Measurements from ENCODE around the gene MTHFD2. TPM values are rescaled to one million over a fixed set of nuclear protein-coding genes. Genes with fewer than 3 reads are reported as not detected.

Gene MTHFD2
- total and polyA plus RNA-seq, 7 donors: 12.7 to 59.4 (median 26.2) TPM

DNA sequence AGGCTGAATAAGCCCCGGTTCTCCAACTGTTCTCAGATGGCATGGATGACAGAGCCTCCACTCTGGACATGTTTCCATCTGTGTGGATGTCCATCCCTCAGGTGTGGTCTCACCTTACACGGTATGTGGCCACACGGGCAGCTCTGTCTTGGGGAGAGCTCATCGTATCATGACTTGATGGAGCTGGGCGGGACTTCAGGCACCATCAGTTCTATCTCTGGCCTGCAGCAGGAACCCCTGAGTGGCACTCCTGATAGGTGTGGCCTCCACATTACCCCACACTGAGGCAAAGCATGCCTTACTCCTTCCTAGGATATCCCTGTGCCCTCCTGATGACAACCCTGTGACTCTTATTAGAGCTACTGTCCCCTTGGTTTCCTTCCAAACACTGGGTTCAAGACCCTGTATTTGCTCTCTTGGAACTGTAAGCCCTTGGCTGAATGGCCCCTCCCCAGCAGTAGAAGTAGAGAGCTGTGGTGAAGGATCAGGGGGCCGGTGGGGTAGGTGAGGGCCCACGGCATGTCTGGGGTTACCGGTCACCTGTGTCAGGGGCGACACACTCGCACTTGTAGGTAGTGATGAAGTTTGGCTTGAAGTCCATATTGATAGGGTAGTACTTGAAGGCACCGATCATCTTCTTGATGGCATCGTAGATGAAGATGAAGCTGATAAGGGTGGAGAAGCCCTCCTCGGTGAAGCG lies 48.2 kb downstream of the MTHFD2 start:
- Histone ChIP-seq H3K27ac (no peak overlapping the region), H3K4me1 (no peaks in the 10 kb centered on the region), H3K27me3 (no peaks in the 10 kb centered on the region), H3K9me3 (no peaks in the 10 kb centered on the region), H3K4me3 (no peak overlapping the region), H3K36me3 (no peaks in the 10 kb centered on the region)
- no peak for TF ChIP-seq POLR2AphosphoS5 (IDR thresholded peaks at IDR 0.05)
- TF ChIP-seq, protein P1, sequence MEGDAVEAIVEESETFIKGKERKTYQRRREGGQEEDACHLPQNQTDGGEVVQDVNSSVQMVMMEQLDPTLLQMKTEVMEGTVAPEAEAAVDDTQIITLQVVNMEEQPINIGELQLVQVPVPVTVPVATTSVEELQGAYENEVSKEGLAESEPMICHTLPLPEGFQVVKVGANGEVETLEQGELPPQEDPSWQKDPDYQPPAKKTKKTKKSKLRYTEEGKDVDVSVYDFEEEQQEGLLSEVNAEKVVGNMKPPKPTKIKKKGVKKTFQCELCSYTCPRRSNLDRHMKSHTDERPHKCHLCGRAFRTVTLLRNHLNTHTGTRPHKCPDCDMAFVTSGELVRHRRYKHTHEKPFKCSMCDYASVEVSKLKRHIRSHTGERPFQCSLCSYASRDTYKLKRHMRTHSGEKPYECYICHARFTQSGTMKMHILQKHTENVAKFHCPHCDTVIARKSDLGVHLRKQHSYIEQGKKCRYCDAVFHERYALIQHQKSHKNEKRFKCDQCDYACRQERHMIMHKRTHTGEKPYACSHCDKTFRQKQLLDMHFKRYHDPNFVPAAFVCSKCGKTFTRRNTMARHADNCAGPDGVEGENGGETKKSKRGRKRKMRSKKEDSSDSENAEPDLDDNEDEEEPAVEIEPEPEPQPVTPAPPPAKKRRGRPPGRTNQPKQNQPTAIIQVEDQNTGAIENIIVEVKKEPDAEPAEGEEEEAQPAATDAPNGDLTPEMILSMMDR (IDR thresholded peaks at IDR 0.05): no peak
- TF ChIP-seq POLR2A (IDR thresholded peaks at IDR 0.05): no peak
- no peak for TF ChIP-seq EP300 (IDR thresholded peaks at IDR 0.05)
- DNase-seq: no peak
- WGBS, 2 donors: 92 to 94% methylated on average over 14 of the region's 14 CpGs
- intact Hi-C loops (cut with DNase I): no loop called here

DNA sequence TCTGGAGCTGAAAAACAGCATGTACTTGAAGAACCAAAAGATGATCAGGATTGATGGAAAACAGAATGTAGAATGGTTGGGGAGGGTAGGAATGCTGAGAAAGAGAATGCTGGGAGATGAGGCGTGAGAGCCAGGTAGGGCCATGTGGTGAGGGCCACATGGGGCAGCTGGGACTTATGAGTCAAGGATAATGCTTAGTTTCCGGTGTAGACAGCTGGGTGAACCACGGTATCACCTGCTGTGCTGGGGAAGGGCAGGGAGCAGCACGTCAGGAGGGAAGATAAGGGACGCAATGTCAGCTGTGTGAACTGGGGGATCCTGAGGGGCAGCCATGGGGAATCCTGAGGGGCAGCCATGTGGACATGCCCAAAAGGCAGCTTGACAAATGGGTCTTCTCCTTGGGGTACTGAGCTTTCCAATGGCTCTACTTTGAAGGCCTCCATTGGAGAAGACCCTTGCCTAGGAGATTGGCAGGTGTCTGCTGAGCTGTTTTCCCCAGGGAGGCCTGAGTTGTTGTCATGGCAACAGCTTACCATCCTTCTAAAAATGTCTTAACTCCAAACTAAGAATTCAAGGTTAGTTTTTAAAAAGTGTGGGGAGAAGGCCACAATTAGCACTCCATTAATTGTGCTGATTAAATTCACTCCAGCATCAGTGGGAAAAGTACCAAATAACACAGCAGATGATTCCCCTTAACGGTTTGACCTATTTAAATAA lies 51.1 kb downstream of the MTHFD2 start:
- TF ChIP-seq, protein P1 (IDR thresholded peaks at IDR 0.05): no peak
- no peak for TF ChIP-seq EP300 (IDR thresholded peaks at IDR 0.05)
- no peak for TF ChIP-seq POLR2AphosphoS5 (IDR thresholded peaks at IDR 0.05)
- no peak for TF ChIP-seq POLR2A (IDR thresholded peaks at IDR 0.05)
- no peak overlapping the region for H3K27ac ChIP-seq
- intact Hi-C loops (cut with DNase I): loop anchor here (2.0 to 10.0 kb wide), 2 partner anchors 85 to 145 kb away; no protein-coding TSS in a partner anchor

DNA sequence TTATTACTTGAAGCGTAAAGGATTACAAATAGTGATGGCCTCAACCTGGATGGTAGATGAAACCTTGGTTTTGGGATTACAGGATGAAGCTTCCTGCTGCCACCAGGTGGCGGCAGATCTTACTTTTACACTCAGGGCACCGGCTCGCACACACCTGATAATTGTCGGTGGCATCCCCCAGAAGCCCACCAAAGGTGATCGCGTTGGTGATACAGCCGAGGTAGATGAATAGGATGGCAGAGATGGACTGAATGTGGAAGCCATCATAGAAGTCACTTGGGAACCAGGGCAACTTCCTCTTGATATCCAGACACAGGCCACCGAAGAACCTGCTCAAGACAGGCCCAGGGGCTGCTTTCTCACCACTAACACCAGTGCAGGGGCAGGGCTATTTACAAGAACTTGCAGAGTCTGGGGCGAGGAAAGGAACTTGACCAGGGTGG lies 51.8 kb downstream of the MTHFD2 start:
- intact Hi-C loops (cut with DNase I): loop anchor here (2.0 to 10.0 kb wide), 2 partner anchors 85 to 145 kb away; no protein-coding TSS in a partner anchor
- Histone ChIP-seq H3K27ac (no peak overlapping the region), H3K4me1 (no peaks in the 10 kb centered on the region), H3K36me3 (no peaks in the 10 kb centered on the region), H3K9me3 (no peaks in the 10 kb centered on the region), H3K27me3 (no peaks in the 10 kb centered on the region), H3K4me3 (no peak overlapping the region)
- WGBS, 2 donors: 22 to 33% methylated on average over 10 of the region's 10 CpGs
- TF ChIP-seq EP300 (IDR thresholded peaks at IDR 0.05) (no peak), POLR2A (IDR thresholded peaks at IDR 0.05) (no peak)
- TF ChIP-seq, protein P1 (IDR thresholded peaks at IDR 0.05): peak; percentile 45 to 70 (median 58)
- DNase-seq: no peak

More for the DNA sequence above, 51.1 kb downstream of the MTHFD2 start:
- Histone ChIP-seq H3K9me3 (no peaks in the 10 kb centered on the region), H3K36me3 (no peaks in the 10 kb centered on the region), H3K4me3 (no peak overlapping the region), H3K4me1 (no peaks in the 10 kb centered on the region), H3K27me3 (no peaks in the 10 kb centered on the region)
- DNase-seq: no peak
- 67 to 75% methylated on average over 6 of the region's 6 CpGs for WGBS, 2 donors

- Histone ChIP-seq H3K27me3 (no peaks in the 10 kb centered on the region), H3K36me3 (peaks cover 0 to 4% (median 0%) of the 10 kb centered on the region in 4 donors), H3K4me3 (no peak overlapping the region), H3K27ac (no peak overlapping the region), H3K4me1 (no peaks in the 10 kb centered on the region), H3K9me3 (no peaks in the 10 kb centered on the region)
- TF ChIP-seq POLR2A (IDR thresholded peaks at IDR 0.05) (no peak), EP300 (IDR thresholded peaks at IDR 0.05) (no peak), POLR2AphosphoS5 (IDR thresholded peaks at IDR 0.05) (no peak)
- TF ChIP-seq, protein P1 (IDR thresholded peaks at IDR 0.05): no peak
- intact Hi-C loops (cut with DNase I): loop anchor here (10.0 kb wide), 1 partner anchor 143 kb away; no protein-coding TSS in a partner anchor
- 81 to 92% methylated on average over 10 of the region's 10 CpGs for WGBS, 2 donors
- no peak for DNase-seq
Observed at GRCh38 chr2:74252036-74252435, 53.6 kb downstream of the MTHFD2 start.

Measured in sigmoid colon (tissue), 7 donors.